Naive thymus-derived CD8-positive, alpha-beta T cell (primary cell): Measurements from ENCODE around the gene DDAH1. TPM values are rescaled to one million over a fixed set of nuclear protein-coding genes. Genes with fewer than 3 reads are reported as not detected.
"Not testable (repeated sequence)": the region's sequence is repeated elsewhere in the genome, so short reads cannot be mapped to it uniquely, and the experiment has no call there.

Experiments
- ATAC-seq, 2 donors: fragments of 150-1000 bp; cut with Tn5 transposase in 1 of 2; sonication (Bioruptor Pico), chemical (Tn5 transposase) in 1 of 2; 1 replicate in 1 of 2; 2 replicates in 1 of 2; pipeline ENCODE4 v1.10.0; 2021; ENCODE audit warnings: mild to moderate bottlenecking in 2 of 2, moderate library complexity in 2 of 2
- POLR2A ChIA-PET: fragments of 350-600 bp; sonication (Branson Sonifier 250); formaldehyde crosslinking; loops from one replicate; lab custom pipeline; 2021; ENCODE audit warnings: antibody characterized with exemption; lab: Charles Lee
- DNase-seq, 10 donors: peaks; one replicate each; pipeline versions ENCODE4 v3.0.0 to v3.0.0-alpha.2; 2020 to 2022
- H3K27ac Mint-ChIP-seq, 10 donors: one replicate each; pipeline ENCODE4 v1.8.0; 2020 to 2022; ENCODE audit warnings: mild to moderate bottlenecking in 10 of 10, mixed read lengths in 10 of 10, moderate library complexity in 4 of 10, inconsistent platforms in 1 of 10
- H3K27me3 Mint-ChIP-seq, 5 donors: one replicate each; pipeline ENCODE4 v1.8.0; 2021 to 2022; ENCODE audit warnings: mixed read lengths in 5 of 5
- H3K36me3 Mint-ChIP-seq, 3 donors: one replicate each; pipeline ENCODE4 v1.8.0; 2020 to 2022; ENCODE audit warnings: mixed read lengths in 3 of 3, mild to moderate bottlenecking in 2 of 3, inconsistent platforms in 1 of 3
- H3K4me1 Mint-ChIP-seq, 4 donors: one replicate each; pipeline ENCODE4 v1.8.0; 2021 to 2022; ENCODE audit warnings: mixed read lengths in 4 of 4
- H3K4me3 Mint-ChIP-seq, 10 donors: one replicate each; pipeline ENCODE4 v1.8.0; 2020 to 2022; ENCODE audit warnings: mild to moderate bottlenecking in 10 of 10, mixed read lengths in 10 of 10, moderate library complexity in 6 of 10, inconsistent platforms in 1 of 10
- H3K9me3 Mint-ChIP-seq, 9 donors: one replicate each; pipeline ENCODE4 v1.8.0; 2020 to 2022; ENCODE audit warnings: mixed read lengths in 9 of 9, mild to moderate bottlenecking in 3 of 9, inconsistent platforms in 1 of 9, moderate library complexity in 1 of 9
- polyA plus RNA-seq, 3 donors: library from polyadenylated mRNA; unstranded; fragments of 300-500 nt; fragmentation: Illumina TruSeq; gene quantifications; one replicate each; pipeline ENCODE4 v1.2.3, GENCODE V29; 2021
- total RNA-seq, 8 experiments: library from RNA in 2 of 8; stranded (reverse) in 2 of 8; gene quantifications; one replicate each; pipeline ENCODE4 v1.2.3 and lab custom pipeline; 2021 to 2026

The DDAH1 gene
- total RNA-seq (not detected), polyA plus RNA-seq (not detected), total RNA-seq (lab: John Stamatoyannopoulos, UW) (0 to 0.42 (median 0.04) reads per million in 6 experiments)

GRCh38 chr1:85465099-85465785, at the start of gene DDAH1:
DDAH1 (minus strand) TSS chr1:85465159; CDS start chr1:85465045, 114 bp downstream.
- Mint-ChIP-seq H3K27ac (no peak within 1 kb of the TSS), H3K4me3 (peak within 1 kb of the TSS; percentile 50 to 74 (median 63)), H3K9me3 (peaks cover 0 to 5% (median 0%) of the 10 kb centered on the region in 9 donors), H3K36me3 (peaks cover 0 to 14% (median 0%) of the 10 kb centered on the region in 3 donors), H3K4me1 (peaks cover 3 to 10% (median 8%) of the 10 kb centered on the region in 4 donors), H3K27me3 (peaks cover 36 to 63% (median 60%) of the 10 kb centered on the region in 5 donors)
- peak in 2 of 10 donors; percentile 1 to 2 for DNase-seq
- POLR2A ChIA-PET, result no interaction called here
- ATAC-seq, result peak; percentile 33 to 57

- H3K27ac Mint-ChIP-seq, POLR2A ChIA-PET, H3K4me1 Mint-ChIP-seq, DNase-seq, H3K36me3 Mint-ChIP-seq, H3K4me3 Mint-ChIP-seq, ATAC-seq: not testable (repeated sequence)
- Mint-ChIP-seq H3K27me3 (peaks cover 0 to 29% (median 8%) of the 10 kb centered on the region in 5 donors), H3K9me3 (peaks cover 0 to 25% (median 10%) of the 10 kb centered on the region in 9 donors)
Observed at GRCh38 chr1:85513998-85514397, 49.0 kb upstream of the DDAH1 start.

- Mint-ChIP-seq H3K27ac (no peak overlapping the region), H3K27me3 (peaks cover 18 to 30% (median 28%) of the 10 kb centered on the region in 5 donors), H3K4me1 (no peaks in the 10 kb centered on the region), H3K36me3 (peaks cover 0 to 25% (median 0%) of the 10 kb centered on the region in 3 donors), H3K9me3 (peaks cover 0 to 25% (median 13%) of the 10 kb centered on the region in 9 donors), H3K4me3 (no peak overlapping the region)
- ATAC-seq (no peak), DNase-seq (no peak)
- POLR2A ChIA-PET, result no interaction called here
Observed at GRCh38 chr1:85504417-85504816, 39.5 kb upstream of the DDAH1 start.

- ATAC-seq (no peak), DNase-seq (no peak)
- peaks cover 0 to 25% (median 0%) of the 10 kb centered on the region in 3 donors for H3K36me3 Mint-ChIP-seq
- no peaks in the 10 kb centered on the region for H3K4me1 Mint-ChIP-seq
- POLR2A ChIA-PET, result no interaction called here
- no peak overlapping the region for H3K4me3 Mint-ChIP-seq
- peak overlapping the region in 1 of 10 donors; percentile 46 for H3K27ac Mint-ChIP-seq
- peaks cover 0 to 24% (median 13%) of the 10 kb centered on the region in 9 donors for H3K9me3 Mint-ChIP-seq
- peaks cover 18 to 28% (median 24%) of the 10 kb centered on the region in 5 donors for H3K27me3 Mint-ChIP-seq
Observed at GRCh38 chr1:85502625-85503083, 37.7 kb upstream of the DDAH1 start.

- no peak for DNase-seq
- peaks cover 18 to 28% (median 24%) of the 10 kb centered on the region in 5 donors for H3K27me3 Mint-ChIP-seq
- POLR2A ChIA-PET, result no interaction called here
- peaks cover 0 to 24% (median 13%) of the 10 kb centered on the region in 9 donors for H3K9me3 Mint-ChIP-seq
- no peak for ATAC-seq
- H3K36me3 Mint-ChIP-seq, result peaks cover 0 to 25% (median 0%) of the 10 kb centered on the region in 3 donors
- H3K4me1 Mint-ChIP-seq, result no peaks in the 10 kb centered on the region
- H3K27ac Mint-ChIP-seq, result peak overlapping the region in 1 of 10 donors; percentile 46
- H3K4me3 Mint-ChIP-seq, result no peak overlapping the region
Observed at GRCh38 chr1:85502171-85502570, 37.2 kb upstream of the DDAH1 start.

GRCh38 chr1:85501355-85501898, 36.5 kb upstream of the DDAH1 start:
- Mint-ChIP-seq H3K4me3 (no peak overlapping the region), H3K9me3 (peaks cover 0 to 24% (median 13%) of the 10 kb centered on the region in 9 donors), H3K27ac (no peak overlapping the region), H3K27me3 (peaks cover 15 to 24% (median 22%) of the 10 kb centered on the region in 5 donors), H3K36me3 (peaks cover 0 to 25% (median 0%) of the 10 kb centered on the region in 3 donors), H3K4me1 (no peaks in the 10 kb centered on the region)
- DNase-seq (no peak), ATAC-seq (no peak)
- POLR2A ChIA-PET, result no interaction called here

- Mint-ChIP-seq H3K27ac (no peak overlapping the region), H3K27me3 (peaks cover 3 to 17% (median 8%) of the 10 kb centered on the region in 5 donors), H3K9me3 (peaks cover 0 to 18% (median 11%) of the 10 kb centered on the region in 9 donors), H3K4me3 (no peak overlapping the region), H3K4me1 (no peaks in the 10 kb centered on the region), H3K36me3 (peaks cover 0 to 18% (median 0%) of the 10 kb centered on the region in 3 donors)
- POLR2A ChIA-PET, result no interaction called here
- DNase-seq (no peak), ATAC-seq (no peak)
Observed at GRCh38 chr1:85496941-85497582, 32.1 kb upstream of the DDAH1 start.

- H3K4me1 Mint-ChIP-seq, result no peaks in the 10 kb centered on the region
- DNase-seq, result no peak
- no peak for ATAC-seq
- POLR2A ChIA-PET, result no interaction called here
- H3K27me3 Mint-ChIP-seq, result peaks cover 0 to 14% (median 4%) of the 10 kb centered on the region in 5 donors
- H3K4me3 Mint-ChIP-seq, result no peak overlapping the region
- no peak overlapping the region for H3K27ac Mint-ChIP-seq
- peaks cover 0 to 6% (median 0%) of the 10 kb centered on the region in 3 donors for H3K36me3 Mint-ChIP-seq
- peaks cover 0 to 5% (median 3%) of the 10 kb centered on the region in 9 donors for H3K9me3 Mint-ChIP-seq
Observed at GRCh38 chr1:85495556-85495955, 30.6 kb upstream of the DDAH1 start.

- ATAC-seq, result no peak
- POLR2A ChIA-PET, result no interaction called here
- H3K4me3 Mint-ChIP-seq, result no peak overlapping the region
Observed at GRCh38 chr1:85494904-85495266, 29.9 kb upstream of the DDAH1 start.

GRCh38 chr1:85494074-85494903, 29.3 kb upstream of the DDAH1 start:
- Mint-ChIP-seq H3K27ac (no peak overlapping the region), H3K36me3 (no peaks in the 10 kb centered on the region), H3K4me1 (peaks cover 0 to 2% (median 0%) of the 10 kb centered on the region in 4 donors), H3K27me3 (peaks cover 0 to 14% (median 5%) of the 10 kb centered on the region in 5 donors), H3K4me3 (no peak overlapping the region), H3K9me3 (no peaks in the 10 kb centered on the region)
- ATAC-seq (no peak), DNase-seq (no peak)
- POLR2A ChIA-PET, result no interaction called here

More at GRCh38 chr1:85494904-85495266, 29.9 kb upstream of the DDAH1 start:
- H3K36me3 Mint-ChIP-seq, result no peaks in the 10 kb centered on the region
- peaks cover 0 to 14% (median 4%) of the 10 kb centered on the region in 5 donors for H3K27me3 Mint-ChIP-seq
- H3K9me3 Mint-ChIP-seq, result peaks cover 0 to 1% (median 0%) of the 10 kb centered on the region in 9 donors
- H3K4me1 Mint-ChIP-seq, result no peaks in the 10 kb centered on the region
- H3K27ac Mint-ChIP-seq, result no peak overlapping the region
- DNase-seq, result no peak

GRCh38 chr1:85490270-85490985, 25.5 kb upstream of the DDAH1 start:
- Mint-ChIP-seq H3K27me3 (peaks cover 6 to 17% (median 12%) of the 10 kb centered on the region in 5 donors), H3K9me3 (no peaks in the 10 kb centered on the region), H3K36me3 (no peaks in the 10 kb centered on the region), H3K4me3 (no peak overlapping the region), H3K27ac (no peak overlapping the region), H3K4me1 (peaks cover 0 to 2% (median 0%) of the 10 kb centered on the region in 4 donors)
- DNase-seq (no peak), ATAC-seq (no peak)
- POLR2A ChIA-PET, result no interaction called here
